Kidney (tissue), 14 donors: ENCODE measurements around the gene TREM2. TPM values are rescaled to one million over a fixed set of nuclear protein-coding genes. Genes with fewer than 3 reads are reported as not detected.
"Not testable (repeated sequence)": the region's sequence is repeated elsewhere in the genome, so short reads cannot be mapped to it uniquely, and the experiment has no call there.

ENCODE experiments used
- DNase-seq, 5 donors: peaks; one replicate each; pipeline ENCODE4 v3.0.0-alpha.2; 2013 to 2020
- FAIRE-seq: peaks from 2 replicates; lab custom pipeline; 2012; peaks lifted over from hg19 to GRCh38; lab: Jason Lieb, UNC
- H3K27ac ChIP-seq, 2 donors: one replicate each; pipeline ENCODE4 v1.7.0; 2013; ENCODE audit warnings: low read depth in 2 of 2, low read length in 2 of 2, inconsistent platforms in 1 of 2
- H3K27me3 ChIP-seq: one replicate; pipeline ENCODE4 v1.7.1; 2013; ENCODE audit warnings: low read length, inconsistent platforms; ENCODE audit not compliant: control insufficient read depth, insufficient read depth
- H3K36me3 ChIP-seq, 3 donors: one replicate each; pipeline versions ENCODE4 v1.7.0 to v1.7.1; 2013; ENCODE audit warnings: low read length in 3 of 3, control low read depth in 1 of 3, inconsistent platforms in 1 of 3; ENCODE audit not compliant: insufficient read depth in 3 of 3, control insufficient read depth in 2 of 3
- H3K4me1 ChIP-seq, 3 donors: one replicate each; pipeline versions ENCODE4 v1.7.0 to v1.7.1; 2013; ENCODE audit warnings: low read length in 3 of 3, inconsistent platforms in 1 of 3, low read depth in 1 of 3; ENCODE audit not compliant: control insufficient read depth in 2 of 3, insufficient read depth in 2 of 3
- H3K4me3 ChIP-seq, 3 donors: one replicate each; pipeline versions ENCODE4 v1.7.0 to v1.8.1; 2013; ENCODE audit warnings: low read length in 3 of 3, control low read depth in 1 of 3, inconsistent platforms in 1 of 3
- H3K9ac ChIP-seq, 3 donors: one replicate each; pipeline versions ENCODE4 v1.7.0 to v1.7.1; 2013; ENCODE audit warnings: low read length in 3 of 3, control low read depth in 1 of 3, inconsistent platforms in 1 of 3
- H3K9me3 ChIP-seq, 3 donors: one replicate each; pipeline versions ENCODE4 v1.7.0 to v1.7.1; 2013; ENCODE audit warnings: low read length in 3 of 3, control low read depth in 1 of 3, inconsistent platforms in 1 of 3; ENCODE audit not compliant: control insufficient read depth in 2 of 3, insufficient read depth in 1 of 3
- CTCF ChIP-seq: IDR thresholded peaks from 3 replicates; pipeline ENCODE4 v1.5.1; 2012; ENCODE audit warnings: mild to moderate bottlenecking, moderate library complexity, borderline replicate concordance; ENCODE audit not compliant: insufficient read depth; ENCODE audit errors: extremely low read depth
- intact Hi-C: fragments of 100-400 bp; cut with DNase I; formaldehyde crosslinking; loops from one replicate; pipeline ENCODE4 v1.11.1; 2022
- polyA plus RNA-seq: library from polyadenylated mRNA; stranded (reverse); fragments of 350-450 nt; fragmentation: Illumina TruSeq; extraction: RNeasy Lipid Tissue Mini Kit (QIAGEN cat#74804); gene quantifications from one replicate; pipeline ENCODE4 v1.2.3, GENCODE V29; 2014; ENCODE audit warnings: low read depth, low replicate concordance; ENCODE audit not compliant: insufficient read depth
- total RNA-seq: library from RNA; stranded (reverse); fragmentation: NEBNext Ultra II Directional; extraction: Animal tissue kit (Norgen Biotek cat#: 25700); gene quantifications from one replicate; pipeline ENCODE4 v1.2.1, GENCODE V29; 2021
- donor health status: control.
- donor health status: control.
- donor health status: control.
- donor health status: control.
- donor health status: control.
- donor health status: DM: yes; HTN: yes; CAD: no.
- donor health status: Normal renal cell carcinoma (clear cell type).

Gene TREM2
- total and polyA plus RNA-seq, 2 donors from 2014 or later = 3.5 to 7.8 TPM

- Histone ChIP-seq H3K4me3 (no peak overlapping the region), H3K27me3 (no peaks in the 10 kb centered on the region), H3K4me1 (no peaks in the 10 kb centered on the region), H3K27ac (no peak overlapping the region), H3K9ac (no peak overlapping the region), H3K9me3 (peaks cover 0 to 7% (median 0%) of the 10 kb centered on the region in 3 donors), H3K36me3 (no peaks in the 10 kb centered on the region)
- no peak for FAIRE-seq
- no peak for TF ChIP-seq CTCF
- no peak for DNase-seq
- intact Hi-C loops = no loop called here
Measured at GRCh38 chr6:41190791-41191190, 27.9 kb upstream of the TREM2 start.

- Histone ChIP-seq H3K4me3 (no peak overlapping the region), H3K9ac (no peak overlapping the region), H3K4me1 (no peaks in the 10 kb centered on the region), H3K9me3 (peaks cover 0 to 7% (median 0%) of the 10 kb centered on the region in 3 donors), H3K36me3 (no peaks in the 10 kb centered on the region), H3K27ac (no peak overlapping the region), H3K27me3 (no peaks in the 10 kb centered on the region)
- intact Hi-C loops = no loop called here
- no peak for TF ChIP-seq CTCF
- FAIRE-seq = no peak
- DNase-seq = no peak
Measured at GRCh38 chr6:41189967-41190366, 27.1 kb upstream of the TREM2 start.

- DNase-seq, H3K27ac ChIP-seq, FAIRE-seq, H3K4me1 ChIP-seq, H3K36me3 ChIP-seq, intact Hi-C loops, H3K9me3 ChIP-seq, H3K27me3 ChIP-seq, H3K4me3 ChIP-seq, H3K9ac ChIP-seq: not testable (repeated sequence)
Measured at GRCh38 chr6:41189046-41189445, 26.1 kb upstream of the TREM2 start.

- Histone ChIP-seq H3K4me1 (no peaks in the 10 kb centered on the region), H3K9ac (no peak overlapping the region), H3K36me3 (no peaks in the 10 kb centered on the region), H3K27ac (no peak overlapping the region), H3K9me3 (peaks cover 0 to 7% (median 0%) of the 10 kb centered on the region in 3 donors), H3K27me3 (no peaks in the 10 kb centered on the region), H3K4me3 (no peak overlapping the region)
- intact Hi-C loops = no loop called here
- DNase-seq (no peak), FAIRE-seq (no peak)
- TF ChIP-seq CTCF = no peak
Measured at GRCh38 chr6:41187924-41188886, 25.3 kb upstream of the TREM2 start.
